Stimulated activated CD4-positive, alpha-beta T cell treated with anti-CD3 and anti-CD28 coated beads, Interleukin-2, amount 100 ng/mL, for 4 hours (primary cell): ENCODE results near the gene ST6GALNAC6.

Source experiments
- DNase-seq: peaks from one replicate; pipeline ENCODE4 v3.0.0-alpha.2; 2020; ENCODE audit warnings: low read depth

Gene ST6GALNAC6

GRCh38 chr9:127899128-127899943, at the start of gene ST6GALNAC6:
TSS of gene ST6GALNAC6 (minus strand) at chr9:127899603. CDS start at chr9:127897981, 1,622 bp downstream.
- DNase-seq, result peak; percentile 52

- no peak for DNase-seq
Observed at GRCh38 chr9:127947841-127948710, 48.7 kb upstream of the ST6GALNAC6 start.

GRCh38 chr9:127946728-127947127, 47.3 kb upstream of the ST6GALNAC6 start:
- DNase-seq, result no peak

- DNase-seq, result no peak
Observed at GRCh38 chr9:127945942-127946341, 46.5 kb upstream of the ST6GALNAC6 start.

GRCh38 chr9:127945338-127945737, 45.9 kb upstream of the ST6GALNAC6 start:
- DNase-seq, result no peak

- DNase-seq, result no peak
Observed at GRCh38 chr9:127944586-127945218, 45.3 kb upstream of the ST6GALNAC6 start.

GRCh38 chr9:127943731-127944144, 44.3 kb upstream of the ST6GALNAC6 start:
- peak; percentile 74 for DNase-seq

GRCh38 chr9:127943011-127943662, 43.7 kb upstream of the ST6GALNAC6 start:
- no peak for DNase-seq

- DNase-seq, result no peak
Observed at GRCh38 chr9:127942216-127943010, 43.0 kb upstream of the ST6GALNAC6 start.

- DNase-seq, result no peak
Observed at GRCh38 chr9:127941961-127942215, 42.5 kb upstream of the ST6GALNAC6 start.

- DNase-seq, result no peak
Observed at GRCh38 chr9:127941062-127941960, 41.9 kb upstream of the ST6GALNAC6 start.

GRCh38 chr9:127940593-127940992, 41.2 kb upstream of the ST6GALNAC6 start:
- DNase-seq, result no peak

- no peak for DNase-seq
Observed at GRCh38 chr9:127938298-127938690, 38.9 kb upstream of the ST6GALNAC6 start.

- DNase-seq, result peak; percentile 82
Observed at GRCh38 chr9:127937388-127938297, 38.2 kb upstream of the ST6GALNAC6 start, which contains the start of gene DPM2. TSS of gene DPM2 (minus strand) at chr9:127937854. CDS start at chr9:127937820, 34 bp downstream.

- DNase-seq, result no peak
Observed at GRCh38 chr9:127937056-127937387, 37.6 kb upstream of the ST6GALNAC6 start.

- DNase-seq, result no peak
Observed at GRCh38 chr9:127936347-127936852, 37.0 kb upstream of the ST6GALNAC6 start.

- DNase-seq, result peak; percentile 41
Observed at GRCh38 chr9:127935765-127936221, 36.4 kb upstream of the ST6GALNAC6 start.

GRCh38 chr9:127934986-127935385, 35.6 kb upstream of the ST6GALNAC6 start:
- DNase-seq, result no peak

- no peak for DNase-seq
Observed at GRCh38 chr9:127934248-127934647, 34.8 kb upstream of the ST6GALNAC6 start.
